Rectal smooth muscle tissue (tissue), 1 donor: ENCODE measurements around the gene MPZL3.

Experiments
- H3K27ac ChIP-seq: one replicate; pipeline ENCODE4 v1.7.0; 2013; ENCODE audit warnings: low read depth, low read length, inconsistent platforms
- H3K27me3 ChIP-seq: one replicate; pipeline ENCODE4 v1.7.0; 2013; ENCODE audit warnings: low read length; ENCODE audit not compliant: control insufficient read depth, insufficient read depth
- H3K36me3 ChIP-seq: one replicate; pipeline ENCODE4 v1.7.0; 2013; ENCODE audit warnings: low read length; ENCODE audit not compliant: control insufficient read depth, insufficient read depth
- H3K4me1 ChIP-seq: one replicate; pipeline ENCODE4 v1.7.0; 2013; ENCODE audit warnings: low read length; ENCODE audit not compliant: control insufficient read depth, insufficient read depth
- H3K4me3 ChIP-seq: one replicate; pipeline ENCODE4 v1.7.0; 2013; ENCODE audit warnings: low read length
- H3K9ac ChIP-seq: one replicate; pipeline ENCODE4 v1.7.0; 2013; ENCODE audit warnings: low read length

MPZL3 gene

GRCh38 chr11:118238421-118238820 lies 13.7 kb downstream of the MPZL3 start:
- H3K36me3 ChIP-seq = no peaks in the 10 kb centered on the region
- H3K27ac ChIP-seq = no peak overlapping the region
- H3K4me1 ChIP-seq = no peaks in the 10 kb centered on the region
- no peak overlapping the region for H3K9ac ChIP-seq
- H3K27me3 ChIP-seq = no peaks in the 10 kb centered on the region
- no peak overlapping the region for H3K4me3 ChIP-seq

- Histone ChIP-seq H3K4me1 (no peaks in the 10 kb centered on the region), H3K27me3 (no peaks in the 10 kb centered on the region), H3K36me3 (peaks cover 2% of the 10 kb centered on the region), H3K9ac (no peak overlapping the region), H3K27ac (no peak overlapping the region), H3K4me3 (no peak overlapping the region)
Measured at GRCh38 chr11:118236170-118236569, 16.0 kb downstream of the MPZL3 start.

DNA sequence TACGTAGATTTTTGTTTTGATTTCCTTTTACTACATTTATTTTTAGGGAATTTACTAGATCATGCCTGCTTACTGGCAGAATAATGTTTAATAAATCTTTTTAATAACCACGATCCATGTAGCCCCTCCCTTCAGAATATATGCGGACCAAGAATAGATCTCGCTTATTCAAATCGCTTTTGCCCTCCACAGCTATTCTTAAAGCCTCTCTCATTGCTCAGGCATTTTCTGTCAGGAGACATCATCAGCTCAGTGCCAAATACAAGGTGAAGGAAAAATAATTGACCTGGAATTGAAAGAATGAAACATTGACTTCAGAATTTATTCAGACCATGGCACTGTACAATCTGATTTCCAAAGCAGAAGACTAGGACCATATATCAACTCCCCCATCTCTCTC lies 17.3 kb downstream of the MPZL3 start:
- Histone ChIP-seq H3K9ac (no peak overlapping the region), H3K27me3 (no peaks in the 10 kb centered on the region), H3K4me3 (no peak overlapping the region), H3K4me1 (no peaks in the 10 kb centered on the region), H3K27ac (no peak overlapping the region), H3K36me3 (peaks cover 2% of the 10 kb centered on the region)

GRCh38 chr11:118233850-118234249 lies 18.3 kb downstream of the MPZL3 start:
- Histone ChIP-seq H3K36me3 (peaks cover 2% of the 10 kb centered on the region), H3K4me3 (no peak overlapping the region), H3K9ac (no peak overlapping the region), H3K4me1 (no peaks in the 10 kb centered on the region), H3K27ac (no peak overlapping the region), H3K27me3 (no peaks in the 10 kb centered on the region)

DNA sequence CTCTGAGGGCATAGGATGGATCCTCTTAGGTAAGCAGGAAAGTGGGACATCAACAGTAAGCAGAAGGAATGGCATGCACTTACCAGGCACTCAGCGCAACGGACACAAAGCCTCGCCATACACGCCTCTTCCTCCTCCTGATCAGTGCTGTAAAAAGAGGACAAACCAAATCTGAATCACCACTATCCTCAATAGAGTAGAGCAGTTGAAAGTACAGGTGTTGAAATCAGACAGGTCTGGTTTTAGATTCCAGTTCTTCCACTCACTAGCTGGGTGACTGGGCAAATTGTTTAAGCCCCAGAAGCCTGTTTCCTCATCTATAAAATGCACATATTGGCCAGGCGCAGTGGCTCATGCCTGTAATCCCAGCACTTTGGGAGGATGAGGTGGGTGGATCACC lies 18.8 kb downstream of the MPZL3 start:
- Histone ChIP-seq H3K9ac (no peak overlapping the region), H3K36me3 (peaks cover 2% of the 10 kb centered on the region), H3K27ac (no peak overlapping the region), H3K4me3 (no peak overlapping the region), H3K4me1 (no peaks in the 10 kb centered on the region), H3K27me3 (no peaks in the 10 kb centered on the region)

- H3K36me3 ChIP-seq = peaks cover 2% of the 10 kb centered on the region
- H3K4me1 ChIP-seq = no peaks in the 10 kb centered on the region
- no peak overlapping the region for H3K27ac ChIP-seq
- H3K27me3 ChIP-seq = no peaks in the 10 kb centered on the region
- H3K9ac ChIP-seq = no peak overlapping the region
- H3K4me3 ChIP-seq = no peak overlapping the region
Measured at GRCh38 chr11:118232659-118233058, 19.5 kb downstream of the MPZL3 start.

DNA sequence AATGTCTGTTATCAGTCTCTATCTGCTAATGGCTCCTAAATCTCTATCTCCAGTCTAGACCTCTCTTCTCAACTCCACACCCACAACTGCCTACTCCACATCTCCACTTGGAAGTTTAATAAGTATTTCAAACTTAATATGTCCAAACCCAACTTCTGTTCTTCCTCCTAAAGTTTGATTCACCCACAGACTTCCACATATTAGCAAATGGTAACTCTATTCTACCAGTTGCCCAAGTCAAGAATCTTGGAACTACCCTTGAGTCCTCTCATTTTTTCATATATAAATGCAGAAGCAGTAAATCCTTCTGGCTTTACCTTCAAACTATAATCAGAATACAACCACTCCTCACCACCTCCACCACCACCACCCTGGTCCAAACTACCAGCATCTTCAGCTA lies 20.7 kb downstream of the MPZL3 start:
- no peak overlapping the region for H3K27ac ChIP-seq
- no peaks in the 10 kb centered on the region for H3K4me1 ChIP-seq
- H3K9ac ChIP-seq = no peak overlapping the region
- peaks cover 2% of the 10 kb centered on the region for H3K36me3 ChIP-seq
- H3K27me3 ChIP-seq = no peaks in the 10 kb centered on the region
- no peak overlapping the region for H3K4me3 ChIP-seq

DNA sequence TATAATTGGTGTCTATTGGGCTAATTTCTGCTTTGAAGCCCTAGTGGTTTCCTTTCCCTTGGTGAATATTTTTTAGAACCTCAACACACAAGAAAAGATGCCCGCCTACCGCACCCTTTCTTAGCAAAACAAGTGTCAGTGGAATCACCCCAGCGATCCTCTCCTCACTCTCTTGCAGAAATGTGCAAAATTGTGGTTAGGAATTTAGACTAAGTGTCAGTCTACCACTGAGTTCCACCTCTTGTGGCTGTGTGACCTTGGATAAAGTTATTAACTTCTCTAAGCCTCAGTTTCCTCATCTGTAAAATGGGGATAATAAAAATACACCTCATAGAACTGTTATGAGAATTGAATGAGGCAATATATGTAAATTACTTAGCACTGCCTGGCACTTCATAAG lies 22.1 kb downstream of the MPZL3 start:
- Histone ChIP-seq H3K9ac (no peak overlapping the region), H3K36me3 (peaks cover 2% of the 10 kb centered on the region), H3K4me3 (no peak overlapping the region), H3K27ac (no peak overlapping the region), H3K27me3 (no peaks in the 10 kb centered on the region), H3K4me1 (no peaks in the 10 kb centered on the region)

DNA sequence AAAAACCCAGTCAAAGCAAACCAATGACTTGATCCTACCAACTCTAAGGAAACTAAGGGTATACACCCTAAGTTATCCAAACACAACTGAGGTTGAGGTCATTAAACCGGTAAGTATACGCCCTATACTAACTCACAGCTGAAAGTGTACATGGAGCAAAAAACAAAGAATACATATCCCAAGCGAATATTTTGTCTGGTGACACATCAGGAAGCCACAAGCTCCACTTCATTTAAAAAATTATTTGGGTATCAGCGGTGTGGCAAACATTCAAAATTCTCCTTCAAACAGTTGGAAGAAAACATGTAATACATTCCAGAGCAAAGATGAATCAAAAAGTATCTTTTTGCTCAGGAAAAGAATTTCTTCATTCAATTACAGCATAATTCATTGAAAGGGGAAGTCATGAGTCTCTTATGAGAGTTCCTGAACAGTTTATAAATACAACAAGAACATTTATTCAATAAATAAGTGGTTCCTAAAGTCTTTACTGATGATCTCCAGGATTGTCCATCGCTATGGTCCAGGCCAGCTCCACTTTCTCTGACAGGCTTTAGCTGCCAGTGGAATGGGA lies 22.8 kb downstream of the MPZL3 start:
- Histone ChIP-seq H3K27ac (no peak overlapping the region), H3K36me3 (peaks cover 2% of the 10 kb centered on the region), H3K9ac (no peak overlapping the region), H3K4me3 (no peak overlapping the region), H3K4me1 (no peaks in the 10 kb centered on the region), H3K27me3 (no peaks in the 10 kb centered on the region)

GRCh38 chr11:118227865-118228785 lies 24.0 kb downstream of the MPZL3 start:
- no peak overlapping the region for H3K9ac ChIP-seq
- peaks cover under 1% of the 10 kb centered on the region for H3K36me3 ChIP-seq
- H3K27me3 ChIP-seq = no peaks in the 10 kb centered on the region
- no peak overlapping the region for H3K4me3 ChIP-seq
- no peaks in the 10 kb centered on the region for H3K4me1 ChIP-seq
- H3K27ac ChIP-seq = no peak overlapping the region

GRCh38 chr11:118226781-118227180 lies 25.4 kb downstream of the MPZL3 start:
- no peaks in the 10 kb centered on the region for H3K27me3 ChIP-seq
- no peaks in the 10 kb centered on the region for H3K4me1 ChIP-seq
- no peak overlapping the region for H3K4me3 ChIP-seq
- no peak overlapping the region for H3K27ac ChIP-seq
- H3K36me3 ChIP-seq = no peaks in the 10 kb centered on the region
- no peak overlapping the region for H3K9ac ChIP-seq

GRCh38 chr11:118226296-118226695 lies 25.9 kb downstream of the MPZL3 start:
- H3K27ac ChIP-seq = no peak overlapping the region
- no peak overlapping the region for H3K4me3 ChIP-seq
- H3K27me3 ChIP-seq = no peaks in the 10 kb centered on the region
- H3K4me1 ChIP-seq = no peaks in the 10 kb centered on the region
- H3K36me3 ChIP-seq = no peaks in the 10 kb centered on the region
- no peak overlapping the region for H3K9ac ChIP-seq
